Measurements from ENCODE around the gene BTBD18.

- no peak for TF ChIP-seq POLR2A (IDR thresholded peaks at IDR 0.05)
- no peak for TF ChIP-seq CTCF (IDR thresholded peaks at IDR 0.05)
- no peak for TF ChIP-seq POLR2AphosphoS5 (IDR thresholded peaks at IDR 0.05)
Observed at GRCh38 chr11:57732661-57733060, 19.0 kb downstream of the BTBD18 start.
